HepG2 (cell line): ENCODE results near the gene IHH. TPM values are rescaled to one million over a fixed set of nuclear protein-coding genes. Genes with fewer than 3 reads are reported as not detected.

ENCODE experiments used
- BRF2 ChIP-seq: sonication (generic); formaldehyde crosslinking; IDR thresholded peaks from 2 replicates; pipeline ENCODE4 v1.8.1; 2022; ENCODE audit warnings: mild to moderate bottlenecking, missing genetic modification reagents
- NR2F1 ChIP-seq, 2 experiments: fragments of 450-650 bp in 1 of 2; formaldehyde crosslinking in 1 of 2; IDR thresholded peaks; 2 replicates each; pipeline versions ENCODE4 v1.5.0 to v1.6.1; 2016 to 2020; ENCODE audit warnings: mild to moderate bottlenecking in 1 of 2, missing compliant biosample characterization in 1 of 2, missing genetic modification reagents in 1 of 2, moderate library complexity in 1 of 2
- SNAI1 ChIP-seq: sonication (generic); formaldehyde crosslinking; IDR thresholded peaks from 2 replicates; pipeline ENCODE4 v1.5.0; 2020; ENCODE audit warnings: mild to moderate bottlenecking, missing genetic modification reagents, borderline replicate concordance
- SP5 ChIP-seq: IDR thresholded peaks from 2 replicates; pipeline ENCODE4 v1.6.1; 2016; ENCODE audit warnings: low read depth, borderline replicate concordance
- TEAD3 ChIP-seq: optimal IDR thresholded peaks from 2 replicates; pipeline ENCODE3; 2016; ENCODE audit warnings: borderline replicate concordance
- ZBTB2 ChIP-seq: sonication (generic); formaldehyde crosslinking; IDR thresholded peaks from 2 replicates; pipeline ENCODE4 v1.8.0; 2022; ENCODE audit warnings: low read depth, missing genetic modification reagents
- ZFP82 ChIP-seq: sonication (generic); formaldehyde crosslinking; IDR thresholded peaks from 2 replicates; pipeline ENCODE4 v1.5.1; 2020; ENCODE audit warnings: mild to moderate bottlenecking, missing genetic modification reagents, borderline replicate concordance
- ZNF510 ChIP-seq: sonication (generic); formaldehyde crosslinking; IDR thresholded peaks from 2 replicates; pipeline ENCODE4 v1.4.0; 2020; ENCODE audit warnings: low read depth, mild to moderate bottlenecking, missing genetic modification reagents
- ZNF512B ChIP-seq: sonication (generic); formaldehyde crosslinking; IDR thresholded peaks from 2 replicates; pipeline ENCODE4 v1.5.1; 2020; ENCODE audit warnings: missing genetic modification reagents, mild to moderate bottlenecking, borderline replicate concordance
- ZNF646 ChIP-seq: sonication (generic); formaldehyde crosslinking; IDR thresholded peaks from 2 replicates; pipeline ENCODE4 v1.9.0; 2021; ENCODE audit warnings: mild to moderate bottlenecking, missing genetic modification reagents
- polyA plus RNA-seq, 8 experiments: library from polyadenylated mRNA; depleted of rRNA in 3 of 8; stranded (reverse) in 7 of 8; unstranded in 1 of 8; fragments of >200 nt; fragmentation: Illumina TruSeq in 4 of 8; extraction: Trizol in 4 of 8; gene quantifications; 2 replicates each; pipeline versions ENCODE4 v1.2.1 to v1.2.3, GENCODE V29; 2011 to 2016; ENCODE audit warnings: low read depth in 4 of 8, missing spikeins in 1 of 8, mixed read lengths in 1 of 8; ENCODE audit not compliant: insufficient read depth in 1 of 8
- total RNA-seq, 5 experiments: library from RNA; depleted of rRNA; stranded (reverse); fragments of >200 nt; fragmentation: Illumina TruSeq; extraction: Trizol; gene quantifications; 2 replicates each; pipeline ENCODE4 v1.2.3, GENCODE V29; 2016; ENCODE audit warnings: low read depth in 1 of 5

IHH gene
- total and polyA plus RNA-seq, 2 of the 13 experiments (the other 11 are each of a cell fraction or from before 2014, with no cell fraction given): 0.42 TPM; not detected in 1

GRCh38 chr2:219057709-219058540, 2.8 kb downstream of the IHH start (continued):
- TF ChIP-seq SNAI1 (CRISPR knock-in tag) (peak; percentile 78; the same call in 1 of the 2 replicates), ZNF646 (no peak), BRF2 (CRISPR knock-in tag) (no peak), ZBTB2 (CRISPR knock-in tag) (no peak), NR2F1 (CRISPR knock-in tag; IDR thresholded peaks at IDR 0.05) (no peak; a peak in 1 of 4 replicates), ZNF510 (no peak), ZNF512B (CRISPR knock-in tag) (no peak), TEAD3 (CRISPR knock-in tag) (no peak), ZFP82 (peak; percentile 38; the same call in 1 of the 2 replicates), SP5 (CRISPR knock-in tag) (peak; percentile 41; the same call in 1 of the 2 replicates)
